Measurements from ENCODE around the gene SCN9A. TPM values are rescaled to one million over a fixed set of nuclear protein-coding genes. Genes with fewer than 3 reads are reported as not detected.

SCN9A gene
- total RNA-seq, 1 experiment from 2014 or later, result not detected

GRCh38 chr2:166170356-166170755, 205.4 kb downstream of the SCN9A start:
- Histone ChIP-seq H3K27me3 (ENCODE audit: low read length) (no peaks in the 10 kb centered on the region), H3K4me2 (ENCODE audit: low read depth, low read length, poor library complexity, severe bottlenecking) (no peak overlapping the region), H2AFZ (ENCODE audit: low read length) (no peak overlapping the region), H3K79me2 (ENCODE audit: low read length) (no peaks in the 10 kb centered on the region), H3K4me3 (ENCODE audit: low read length) (no peak overlapping the region), H4K20me1 (ENCODE audit: insufficient read depth, low read depth, low read length) (no peaks in the 10 kb centered on the region), H3K9me3 (ENCODE audit: low read length) (no peaks in the 10 kb centered on the region), H3K27ac (ENCODE audit: low read length) (no peak overlapping the region), H3K4me1 (ENCODE audit: low read length) (no peaks in the 10 kb centered on the region), H3K9me2 (replicated peaks; ENCODE audit: insufficient read depth, low read length) (no peaks in the 10 kb centered on the region), H3K36me3 (ENCODE audit: insufficient read depth, low read length) (no peaks in the 10 kb centered on the region), H3K9ac (ENCODE audit: low read length) (no peak overlapping the region)
- no peak for DNase-seq

- no peak overlapping the region for H3K4me3 ChIP-seq (ENCODE audit: low read length)
- DNase-seq, result no peak
- H3K36me3 ChIP-seq (ENCODE audit: insufficient read depth, low read length), result no peaks in the 10 kb centered on the region
- H4K20me1 ChIP-seq (ENCODE audit: insufficient read depth, low read depth, low read length), result no peaks in the 10 kb centered on the region
- H3K4me1 ChIP-seq (ENCODE audit: low read length), result no peaks in the 10 kb centered on the region
- no peak overlapping the region for H3K4me2 ChIP-seq (ENCODE audit: low read depth, low read length, poor library complexity, severe bottlenecking)
- H3K9me2 ChIP-seq (replicated peaks; ENCODE audit: insufficient read depth, low read length), result no peaks in the 10 kb centered on the region
- H3K9ac ChIP-seq (ENCODE audit: low read length), result no peak overlapping the region
- H2AFZ ChIP-seq (ENCODE audit: low read length), result no peak overlapping the region
- H3K79me2 ChIP-seq (ENCODE audit: low read length), result no peaks in the 10 kb centered on the region
- no peak overlapping the region for H3K27ac ChIP-seq (ENCODE audit: low read length)
- H3K27me3 ChIP-seq (ENCODE audit: low read length), result no peaks in the 10 kb centered on the region
- H3K9me3 ChIP-seq (ENCODE audit: low read length), result no peaks in the 10 kb centered on the region
Observed at GRCh38 chr2:166167449-166167848, 208.3 kb downstream of the SCN9A start.

- H3K9me2 ChIP-seq (replicated peaks; ENCODE audit: insufficient read depth, low read length), result no peaks in the 10 kb centered on the region
Observed at GRCh38 chr2:166163775-166164174, 212.0 kb downstream of the SCN9A start.

GRCh38 chr2:166158546-166158945, 217.2 kb downstream of the SCN9A start:
- no peak overlapping the region for H3K9ac ChIP-seq (ENCODE audit: low read length)
- no peak for DNase-seq

More at GRCh38 chr2:166163775-166164174, 212.0 kb downstream of the SCN9A start:
- H3K79me2 ChIP-seq (ENCODE audit: low read length), result no peaks in the 10 kb centered on the region
- no peaks in the 10 kb centered on the region for H4K20me1 ChIP-seq (ENCODE audit: insufficient read depth, low read depth, low read length)
- H3K27ac ChIP-seq (ENCODE audit: low read length), result no peak overlapping the region
- H3K4me2 ChIP-seq (ENCODE audit: low read depth, low read length, poor library complexity, severe bottlenecking), result no peak overlapping the region
- no peak overlapping the region for H3K9ac ChIP-seq (ENCODE audit: low read length)
- no peaks in the 10 kb centered on the region for H3K4me1 ChIP-seq (ENCODE audit: low read length)
- H3K9me3 ChIP-seq (ENCODE audit: low read length), result no peaks in the 10 kb centered on the region
- DNase-seq, result no peak
- no peak overlapping the region for H2AFZ ChIP-seq (ENCODE audit: low read length)
- H3K36me3 ChIP-seq (ENCODE audit: insufficient read depth, low read length), result no peaks in the 10 kb centered on the region
- no peaks in the 10 kb centered on the region for H3K27me3 ChIP-seq (ENCODE audit: low read length)
- H3K4me3 ChIP-seq (ENCODE audit: low read length), result no peak overlapping the region

GRCh38 chr2:166157578-166157977, 218.2 kb downstream of the SCN9A start:
- no peaks in the 10 kb centered on the region for H3K27me3 ChIP-seq (ENCODE audit: low read length)
- no peak overlapping the region for H3K4me2 ChIP-seq (ENCODE audit: low read depth, low read length, poor library complexity, severe bottlenecking)
- no peak for DNase-seq
- H3K27ac ChIP-seq (ENCODE audit: low read length), result no peak overlapping the region
- no peaks in the 10 kb centered on the region for H3K9me3 ChIP-seq (ENCODE audit: low read length)
- no peak overlapping the region for H3K4me3 ChIP-seq (ENCODE audit: low read length)
- H4K20me1 ChIP-seq (ENCODE audit: insufficient read depth, low read depth, low read length), result no peaks in the 10 kb centered on the region
- H3K79me2 ChIP-seq (ENCODE audit: low read length), result no peaks in the 10 kb centered on the region
- H3K9me2 ChIP-seq (replicated peaks; ENCODE audit: insufficient read depth, low read length), result no peaks in the 10 kb centered on the region
- H3K36me3 ChIP-seq (ENCODE audit: insufficient read depth, low read length), result no peaks in the 10 kb centered on the region
- no peak overlapping the region for H3K9ac ChIP-seq (ENCODE audit: low read length)
- H2AFZ ChIP-seq (ENCODE audit: low read length), result no peak overlapping the region
- no peaks in the 10 kb centered on the region for H3K4me1 ChIP-seq (ENCODE audit: low read length)

More at GRCh38 chr2:166158546-166158945, 217.2 kb downstream of the SCN9A start:
- Histone ChIP-seq H2AFZ (ENCODE audit: low read length) (no peak overlapping the region), H3K27ac (ENCODE audit: low read length) (no peak overlapping the region), H3K27me3 (ENCODE audit: low read length) (no peaks in the 10 kb centered on the region), H3K4me3 (ENCODE audit: low read length) (no peak overlapping the region), H3K9me2 (replicated peaks; ENCODE audit: insufficient read depth, low read length) (no peaks in the 10 kb centered on the region), H3K4me2 (ENCODE audit: low read depth, low read length, poor library complexity, severe bottlenecking) (no peak overlapping the region), H3K79me2 (ENCODE audit: low read length) (no peaks in the 10 kb centered on the region), H4K20me1 (ENCODE audit: insufficient read depth, low read depth, low read length) (no peaks in the 10 kb centered on the region), H3K4me1 (ENCODE audit: low read length) (no peaks in the 10 kb centered on the region), H3K36me3 (ENCODE audit: insufficient read depth, low read length) (no peaks in the 10 kb centered on the region), H3K9me3 (ENCODE audit: low read length) (no peaks in the 10 kb centered on the region)

- no peaks in the 10 kb centered on the region for H3K9me3 ChIP-seq (ENCODE audit: low read length)
- H3K9me2 ChIP-seq (replicated peaks; ENCODE audit: insufficient read depth, low read length), result no peaks in the 10 kb centered on the region
- no peak overlapping the region for H3K9ac ChIP-seq (ENCODE audit: low read length)
- H3K4me2 ChIP-seq (ENCODE audit: low read depth, low read length, poor library complexity, severe bottlenecking), result no peak overlapping the region
- no peaks in the 10 kb centered on the region for H4K20me1 ChIP-seq (ENCODE audit: insufficient read depth, low read depth, low read length)
- DNase-seq, result no peak
- H2AFZ ChIP-seq (ENCODE audit: low read length), result no peak overlapping the region
- H3K27me3 ChIP-seq (ENCODE audit: low read length), result no peaks in the 10 kb centered on the region
- H3K4me3 ChIP-seq (ENCODE audit: low read length), result no peak overlapping the region
- H3K36me3 ChIP-seq (ENCODE audit: insufficient read depth, low read length), result no peaks in the 10 kb centered on the region
- no peaks in the 10 kb centered on the region for H3K79me2 ChIP-seq (ENCODE audit: low read length)
- no peaks in the 10 kb centered on the region for H3K4me1 ChIP-seq (ENCODE audit: low read length)
- H3K27ac ChIP-seq (ENCODE audit: low read length), result no peak overlapping the region
Observed at GRCh38 chr2:166156985-166157490, 218.7 kb downstream of the SCN9A start.

GRCh38 chr2:166155589-166155988, 220.2 kb downstream of the SCN9A start:
- Histone ChIP-seq H3K9ac (ENCODE audit: low read length) (no peak overlapping the region), H3K4me1 (ENCODE audit: low read length) (no peaks in the 10 kb centered on the region), H4K20me1 (ENCODE audit: insufficient read depth, low read depth, low read length) (no peaks in the 10 kb centered on the region), H3K27me3 (ENCODE audit: low read length) (no peaks in the 10 kb centered on the region), H3K79me2 (ENCODE audit: low read length) (no peaks in the 10 kb centered on the region), H3K9me2 (replicated peaks; ENCODE audit: insufficient read depth, low read length) (no peaks in the 10 kb centered on the region), H3K36me3 (ENCODE audit: insufficient read depth, low read length) (no peaks in the 10 kb centered on the region), H3K27ac (ENCODE audit: low read length) (no peak overlapping the region), H3K4me3 (ENCODE audit: low read length) (no peak overlapping the region), H3K9me3 (ENCODE audit: low read length) (no peaks in the 10 kb centered on the region), H3K4me2 (ENCODE audit: low read depth, low read length, poor library complexity, severe bottlenecking) (no peak overlapping the region), H2AFZ (ENCODE audit: low read length) (no peak overlapping the region)
- no peak for DNase-seq

- Histone ChIP-seq H3K27me3 (ENCODE audit: low read length) (no peaks in the 10 kb centered on the region), H3K36me3 (ENCODE audit: insufficient read depth, low read length) (no peaks in the 10 kb centered on the region), H3K9me2 (replicated peaks; ENCODE audit: insufficient read depth, low read length) (no peaks in the 10 kb centered on the region), H3K4me2 (ENCODE audit: low read depth, low read length, poor library complexity, severe bottlenecking) (no peak overlapping the region), H3K4me1 (ENCODE audit: low read length) (no peaks in the 10 kb centered on the region), H3K79me2 (ENCODE audit: low read length) (no peaks in the 10 kb centered on the region), H3K4me3 (ENCODE audit: low read length) (no peak overlapping the region), H3K27ac (ENCODE audit: low read length) (no peak overlapping the region), H4K20me1 (ENCODE audit: insufficient read depth, low read depth, low read length) (no peaks in the 10 kb centered on the region), H3K9me3 (ENCODE audit: low read length) (no peaks in the 10 kb centered on the region), H3K9ac (ENCODE audit: low read length) (no peak overlapping the region), H2AFZ (ENCODE audit: low read length) (no peak overlapping the region)
- DNase-seq, result no peak
Observed at GRCh38 chr2:166154685-166155338, 220.9 kb downstream of the SCN9A start.

Data from Karpas-422 (cell line).